Stimulated activated CD8-positive, alpha-beta memory T cell treated with anti-CD3 and anti-CD28 coated beads, Interleukin-7, amount 100 ng/mL, for 48 hours (primary cell): Measurements from ENCODE around the gene CYTH1.
A peak's percentile ranks its signal among the peaks of the same experiment; 100 is the strongest.

ENCODE experiments used
- DNase-seq, 2 donors: peaks; one replicate each; pipeline ENCODE4 v3.0.0-alpha.2; 2020; ENCODE audit warnings: low read depth in 1 of 2; ENCODE audit errors: extremely low read depth in 1 of 2

CYTH1 gene

GRCh38 chr17:78718575-78719208 lies 63.4 kb downstream of the CYTH1 start:
- no peak for DNase-seq

- no peak for DNase-seq
These were observed 64.6 kb downstream of the CYTH1 start for GRCh38 chr17:78717431-78717980.

- DNase-seq = no peak
These were observed 65.2 kb downstream of the CYTH1 start for GRCh38 chr17:78716814-78717393.

- DNase-seq = no peak
These were observed 65.8 kb downstream of the CYTH1 start for GRCh38 chr17:78716292-78716691.

GRCh38 chr17:78715876-78716275 lies 66.2 kb downstream of the CYTH1 start:
- DNase-seq = no peak

- DNase-seq = no peak
These were observed 66.9 kb downstream of the CYTH1 start for GRCh38 chr17:78715000-78715771.

GRCh38 chr17:78714534-78714933 lies 67.5 kb downstream of the CYTH1 start:
- DNase-seq = no peak

GRCh38 chr17:78712043-78712442 lies 70.0 kb downstream of the CYTH1 start:
- DNase-seq = no peak

GRCh38 chr17:78710607-78711006 lies 71.5 kb downstream of the CYTH1 start:
- DNase-seq = no peak

GRCh38 chr17:78709751-78710181 lies 72.3 kb downstream of the CYTH1 start:
- DNase-seq = no peak

GRCh38 chr17:78709119-78709681 lies 72.9 kb downstream of the CYTH1 start:
- no peak for DNase-seq

GRCh38 chr17:78708510-78708973 lies 73.5 kb downstream of the CYTH1 start:
- DNase-seq = peak in 1 of 2 donors; percentile 35

GRCh38 chr17:78707923-78708322 lies 74.2 kb downstream of the CYTH1 start:
- no peak for DNase-seq

GRCh38 chr17:78707016-78707415 lies 75.1 kb downstream of the CYTH1 start:
- DNase-seq = no peak

- no peak for DNase-seq
These were observed 75.7 kb downstream of the CYTH1 start for GRCh38 chr17:78706271-78706915.

- DNase-seq = no peak
These were observed 77.0 kb downstream of the CYTH1 start for GRCh38 chr17:78705071-78705470.

- DNase-seq = no peak
These were observed 77.5 kb downstream of the CYTH1 start for GRCh38 chr17:78704594-78704993.

GRCh38 chr17:78697554-78698343 lies 84.3 kb downstream of the CYTH1 start:
- no peak for DNase-seq

- DNase-seq = no peak
These were observed 85.0 kb downstream of the CYTH1 start for GRCh38 chr17:78697122-78697521.
